HEK293 (cell line): Measurements from ENCODE around the gene TPM2.

Source experiments
- CTCF ChIP-seq: fragments of 450-650 bp; formaldehyde crosslinking; IDR thresholded peaks from 2 replicates; pipeline ENCODE4 v1.5.1; 2016; ENCODE audit warnings: missing biosample characterization, missing genetic modification characterization
- KLF9 ChIP-seq: fragments of 450-650 bp; formaldehyde crosslinking; IDR thresholded peaks from 2 replicates; pipeline ENCODE4 v1.5.1; 2016; ENCODE audit warnings: missing biosample characterization, missing genetic modification characterization, low read depth
- REPIN1 ChIP-seq: fragments of 450-650 bp; formaldehyde crosslinking; IDR thresholded peaks from 2 replicates; pipeline ENCODE4 v1.5.1; 2017; ENCODE audit warnings: missing biosample characterization, missing genetic modification characterization, low read depth
- REST ChIP-seq: fragments of 450-650 bp; formaldehyde crosslinking; IDR thresholded peaks from 2 replicates; pipeline ENCODE4 v1.5.1; 2016; ENCODE audit warnings: missing biosample characterization, missing genetic modification characterization
- TRIM28 ChIP-seq: IDR thresholded peaks from 2 replicates; pipeline ENCODE4 v1.6.1; 2011; ENCODE audit warnings: low read length, control low read depth, borderline replicate concordance
- YY1 ChIP-seq: fragments of 450-650 bp; formaldehyde crosslinking; IDR thresholded peaks from 2 replicates; pipeline ENCODE4 v1.5.1; 2018; ENCODE audit warnings: missing biosample characterization, missing genetic modification characterization
- ZBTB11 ChIP-seq: fragments of 450-650 bp; formaldehyde crosslinking; conservative IDR thresholded peaks from 2 replicates; pipeline ENCODE4 v1.5.1; 2016; ENCODE audit warnings: low read depth, missing biosample characterization, missing genetic modification characterization
- ZBTB48 ChIP-seq: fragments of 450-650 bp; formaldehyde crosslinking; IDR thresholded peaks from 2 replicates; pipeline ENCODE4 v1.5.1; 2016; ENCODE audit warnings: missing biosample characterization, missing genetic modification characterization
- ZNF274 ChIP-seq, 2 experiments: fragments of 200-500 bp in 1 of 2; fragments of 450-650 bp in 1 of 2; sonication (Bioruptor generic) in 1 of 2; formaldehyde crosslinking in 1 of 2; IDR thresholded peaks; 2 replicates each; pipeline versions ENCODE4 v1.5.1 to v1.6.1; 2014 to 2016; ENCODE audit warnings: borderline replicate concordance in 1 of 2, inconsistent platforms in 1 of 2, low read length in 1 of 2, missing biosample characterization in 1 of 2, missing genetic modification characterization in 1 of 2
- ZNF341 ChIP-seq: fragments of 450-650 bp; formaldehyde crosslinking; IDR thresholded peaks from 2 replicates; pipeline ENCODE4; 2016; ENCODE audit warnings: low read depth, missing biosample characterization, missing genetic modification characterization
- ZNF560 ChIP-seq: fragments of 450-650 bp; formaldehyde crosslinking; IDR thresholded peaks from 2 replicates; pipeline ENCODE4 v1.5.1; 2017; ENCODE audit warnings: missing biosample characterization, missing genetic modification characterization, borderline replicate concordance
- ZNF785 ChIP-seq: fragments of 450-650 bp; formaldehyde crosslinking; IDR thresholded peaks from 2 replicates; pipeline ENCODE4 v1.5.1; 2016; ENCODE audit warnings: missing biosample characterization, missing genetic modification characterization
- ZNF791 ChIP-seq: fragments of 450-650 bp; formaldehyde crosslinking; IDR thresholded peaks from 2 replicates; pipeline ENCODE4 v1.5.1; 2016; ENCODE audit warnings: missing biosample characterization, missing genetic modification characterization

GRCh38 chr9:35649431-35650340, 40.0 kb downstream of the TPM2 start:
- no peak for TF ChIP-seq ZBTB11 (tag by site-specific recombination)
- TF ChIP-seq TRIM28, result no peak
- no peak for TF ChIP-seq ZNF560 (tag by site-specific recombination)
- no peak for TF ChIP-seq CTCF (tag by site-specific recombination)
- TF ChIP-seq ZNF274 (IDR thresholded peaks at IDR 0.05; ENCODE audit: low read length), result no peak
- TF ChIP-seq ZNF274 (tag by site-specific recombination; IDR thresholded peaks at IDR 0.05; ENCODE audit: borderline replicate concordance), result no peak
- TF ChIP-seq ZNF785, result no peak
- TF ChIP-seq KLF9 (tag by site-specific recombination), result no peak
- TF ChIP-seq REPIN1 (tag by site-specific recombination), result no peak
- no peak for TF ChIP-seq ZNF791
- no peak for TF ChIP-seq ZNF341 (tag by site-specific recombination)
- no peak for TF ChIP-seq YY1 (tag by site-specific recombination)
- TF ChIP-seq ZBTB48 (tag by site-specific recombination), result no peak
- no peak for TF ChIP-seq REST (tag by site-specific recombination)
